GM19372 (cell line): ENCODE data around the gene MAGI2.

Experiments
- ATAC-seq: cut with Tn5 transposase; IDR thresholded peaks from one replicate; pipeline ENCODE4 v1.9.1; 2021; ENCODE audit warnings: mild to moderate bottlenecking, low read depth, moderate library complexity; ENCODE audit not compliant: unreplicated experiment

MAGI2 gene

DNA sequence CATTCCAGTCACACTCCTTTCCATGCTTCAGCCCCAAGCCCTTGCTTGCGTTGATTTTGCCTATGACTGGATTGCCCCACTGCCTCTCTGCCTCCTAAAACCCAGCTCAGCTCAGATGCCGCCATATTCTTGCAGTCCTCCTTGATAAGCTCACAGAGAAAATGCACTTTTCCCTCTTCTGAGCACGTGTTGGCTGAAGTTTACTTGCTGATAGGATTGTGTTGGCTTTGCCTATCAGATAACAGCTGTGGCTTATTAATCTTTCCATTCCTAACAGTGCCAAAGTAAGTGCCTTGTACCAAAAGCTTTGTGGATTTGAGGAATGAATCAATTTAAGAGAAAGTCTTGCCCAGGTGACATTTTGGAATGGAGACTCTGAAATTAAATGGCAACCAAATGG, 1405.7 kb downstream of the MAGI2 start:
- ATAC-seq, result no peak

DNA sequence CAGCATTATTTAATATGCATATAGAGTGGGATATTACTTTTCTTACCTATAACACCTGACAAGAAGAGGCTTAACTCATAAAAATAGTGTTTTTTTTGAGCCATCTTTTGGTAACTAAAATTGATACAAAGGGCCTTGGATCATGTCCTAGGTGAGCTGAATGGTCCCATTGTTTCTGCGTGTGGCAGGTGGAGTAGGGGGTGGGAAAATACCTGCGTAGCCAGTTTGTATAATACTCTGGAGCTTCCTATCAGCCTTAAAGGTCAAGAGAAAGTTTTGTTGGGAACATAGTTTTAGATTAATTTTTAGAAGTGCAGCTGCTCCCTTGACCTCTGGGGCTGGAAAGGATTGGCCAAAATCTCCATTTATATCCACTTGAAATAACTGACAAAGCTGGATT, 1410.3 kb downstream of the MAGI2 start:
- no peak for ATAC-seq

DNA sequence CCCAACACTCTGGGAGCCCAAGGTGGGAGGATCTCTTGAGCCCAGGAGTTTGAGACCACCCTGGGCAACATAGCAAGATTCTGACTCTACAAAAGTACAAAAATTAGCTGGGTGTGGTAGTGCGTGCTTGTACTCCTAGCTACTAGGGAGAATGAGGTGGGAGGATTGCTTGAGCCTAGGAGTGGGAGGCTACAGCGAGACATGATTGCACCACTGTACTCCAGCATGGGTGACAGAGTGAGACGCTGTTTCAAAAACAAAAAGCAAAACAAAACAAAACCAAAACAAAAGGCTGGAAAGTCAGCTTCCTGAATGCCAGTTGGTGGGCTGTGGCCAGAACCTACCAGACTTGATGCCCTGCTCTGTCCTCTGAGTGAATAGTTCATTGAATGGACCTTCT, 1412.0 kb downstream of the MAGI2 start:
- no peak for ATAC-seq

GRCh38 chr7:78039790-78040776, 1413.4 kb downstream of the MAGI2 start:
- ATAC-seq, result peak; percentile 92

- no peak for ATAC-seq
Observed at GRCh38 chr7:78038465-78039080, 1414.9 kb downstream of the MAGI2 start.

- ATAC-seq, result no peak
Observed at GRCh38 chr7:78037603-78038002, 1415.9 kb downstream of the MAGI2 start.

DNA sequence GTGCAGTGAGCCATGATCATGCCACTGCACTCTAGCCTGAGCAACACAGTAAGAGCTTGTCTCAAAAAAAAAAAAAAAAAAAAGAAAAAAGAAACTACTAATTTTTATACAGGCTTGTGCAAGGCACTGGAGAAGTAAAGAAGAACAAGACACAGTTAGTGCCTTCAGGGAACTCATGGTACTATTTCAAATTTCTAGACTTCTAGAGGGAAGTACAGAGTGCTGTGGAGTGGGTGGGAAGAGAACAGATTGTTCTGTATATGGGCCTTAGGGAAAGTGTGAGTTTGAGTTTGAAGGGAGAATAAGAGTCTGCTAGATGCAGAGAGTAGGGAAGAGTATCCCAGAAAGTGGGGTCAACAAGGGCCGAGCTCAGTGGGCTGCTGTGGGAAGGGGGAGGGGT, 1420.1 kb downstream of the MAGI2 start:
- ATAC-seq, result no peak

- ATAC-seq, result no peak
Observed at GRCh38 chr7:78026492-78026891, 1427.0 kb downstream of the MAGI2 start.

DNA sequence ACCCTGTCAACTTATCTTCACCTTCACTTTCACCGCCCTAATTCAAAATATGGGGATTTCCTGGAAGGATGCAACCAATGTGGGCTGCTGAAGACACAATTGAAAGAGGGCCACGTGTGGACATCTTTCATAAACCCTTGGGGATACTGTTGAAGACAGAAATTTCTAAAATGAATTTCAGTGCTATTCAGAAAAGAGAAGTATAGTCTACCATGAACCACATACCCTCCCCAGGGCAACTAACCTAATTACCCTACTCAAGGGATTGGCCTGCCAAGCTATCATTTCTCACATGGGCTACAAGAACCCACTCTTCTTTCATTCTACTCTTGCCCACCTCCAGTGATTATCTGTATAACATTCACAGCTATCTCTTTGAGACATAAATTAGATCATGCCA, 1428.9 kb downstream of the MAGI2 start:
- no peak for ATAC-seq

DNA sequence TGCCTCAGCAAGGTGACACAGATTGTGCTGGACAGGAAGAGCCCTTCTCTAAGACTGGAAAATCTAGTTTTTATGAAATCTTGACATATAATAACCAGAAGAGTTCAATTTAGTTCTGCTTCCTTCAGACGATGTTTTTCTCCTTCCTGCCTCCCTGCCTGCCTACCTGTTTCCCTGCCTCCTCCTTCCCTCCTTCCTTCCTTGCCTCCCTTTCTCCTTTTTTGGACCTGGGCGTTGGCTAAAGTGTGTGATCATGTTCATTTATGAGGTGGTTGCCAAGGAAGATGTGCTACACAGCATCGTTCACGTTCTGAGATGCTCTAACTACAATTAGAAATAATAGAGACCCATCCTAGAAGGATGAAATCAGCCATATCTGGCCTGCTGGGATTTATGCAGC, 1430.3 kb downstream of the MAGI2 start:
- ATAC-seq, result no peak

- no peak for ATAC-seq
Observed at GRCh38 chr7:78022165-78022564, 1431.3 kb downstream of the MAGI2 start.

DNA sequence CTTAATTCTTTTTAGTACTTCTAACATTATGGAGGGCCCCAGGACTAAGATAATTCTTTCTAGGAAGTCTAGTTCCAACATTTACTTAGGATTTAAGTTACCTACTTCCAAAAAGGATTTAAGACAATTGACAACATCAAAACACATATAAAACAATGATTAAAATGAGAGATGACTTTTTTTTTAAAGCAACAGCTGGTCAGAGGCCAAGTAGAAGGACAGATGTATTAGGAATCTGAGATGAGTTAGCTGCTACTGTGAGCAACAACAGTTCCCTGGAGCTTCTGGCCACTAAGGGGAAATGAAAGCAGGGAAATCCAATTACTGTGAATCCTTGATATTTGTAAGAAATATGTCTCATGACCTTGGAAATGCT, 1432.6 kb downstream of the MAGI2 start:
- ATAC-seq, result no peak

GRCh38 chr7:78020136-78020873, 1433.2 kb downstream of the MAGI2 start:
- peak; percentile 39 for ATAC-seq

GRCh38 chr7:78019447-78020135, 1433.9 kb downstream of the MAGI2 start:
- ATAC-seq, result peak; percentile 70

GRCh38 chr7:78018641-78019446, 1434.6 kb downstream of the MAGI2 start:
- ATAC-seq, result peak; percentile 20

GRCh38 chr7:78017591-78018100, 1435.8 kb downstream of the MAGI2 start:
- ATAC-seq, result no peak

GRCh38 chr7:78015574-78016260, 1437.8 kb downstream of the MAGI2 start:
- ATAC-seq, result no peak

DNA sequence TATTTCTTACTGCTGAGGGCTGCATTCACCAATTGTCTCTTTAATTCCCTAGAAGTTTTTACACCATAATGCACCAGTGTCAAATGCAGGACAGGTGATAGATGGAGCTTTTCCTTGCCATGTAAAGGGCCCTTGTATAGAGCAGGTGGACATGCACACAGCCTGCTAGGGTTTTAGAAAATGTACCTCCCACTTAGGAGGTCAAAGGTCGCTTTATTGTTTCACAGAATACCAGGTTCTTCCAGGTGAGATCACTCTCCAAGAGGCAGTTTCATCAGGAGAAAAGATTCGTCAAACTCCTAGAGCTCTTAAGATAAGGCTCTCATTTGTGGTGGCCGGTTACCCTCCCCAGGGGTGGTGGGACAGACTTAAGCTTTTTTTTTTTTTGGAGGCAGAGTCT, 1439.1 kb downstream of the MAGI2 start:
- ATAC-seq, result no peak

DNA sequence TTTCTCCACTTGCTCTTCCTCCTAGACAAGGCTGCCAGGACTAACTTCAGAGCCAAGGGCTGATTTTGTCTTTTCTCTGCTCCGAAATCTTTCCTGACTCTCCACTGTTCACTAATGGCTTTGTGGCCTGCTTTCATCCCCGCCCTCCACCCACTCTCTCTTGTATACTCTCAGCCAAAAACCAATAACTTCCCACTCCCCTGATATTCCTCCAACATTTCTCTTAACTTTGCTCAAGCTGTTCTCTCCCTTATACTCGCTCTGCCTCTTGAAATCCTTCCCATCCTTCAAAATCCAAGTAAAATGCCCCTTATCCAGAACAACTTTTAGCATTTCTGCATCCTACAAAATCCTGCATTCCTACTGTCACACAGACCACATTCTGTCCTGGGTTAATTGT, 1440.1 kb downstream of the MAGI2 start:
- ATAC-seq, result no peak
